ENCODE measurements around the gene RHO.
"Not testable (repeated sequence)": the region's sequence is repeated elsewhere in the genome, so short reads cannot be mapped to it uniquely, and the experiment has no call there.

Gene RHO

GRCh38 chr3:129536804-129537203 lies 8.4 kb downstream of the RHO start:
- no peak for DNase-seq (ENCODE audit: low read depth, low spot score)
- H3K4me3 ChIP-seq (ENCODE audit: low read depth, low read length) = no peak overlapping the region
- in situ Hi-C loops (cut with HindIII; ENCODE audit: low sequenced_read_pairs) = no loop called here
- TF ChIP-seq CTCF (IDR thresholded peaks at IDR 0.05; ENCODE audit: low read depth, low read length) = no peak

- no peak overlapping the region for H3K4me3 ChIP-seq (ENCODE audit: low read depth, low read length)
- in situ Hi-C loops (cut with HindIII; ENCODE audit: low sequenced_read_pairs) = no loop called here
- DNase-seq (ENCODE audit: low read depth, low spot score) = no peak
- TF ChIP-seq CTCF (IDR thresholded peaks at IDR 0.05; ENCODE audit: low read depth, low read length) = no peak
Observed at GRCh38 chr3:129539206-129539605, 10.8 kb downstream of the RHO start.

- H3K4me3 ChIP-seq (ENCODE audit: low read depth, low read length) = no peak overlapping the region
- no peak for DNase-seq (ENCODE audit: low read depth, low spot score)
- no peak for TF ChIP-seq CTCF (IDR thresholded peaks at IDR 0.05; ENCODE audit: low read depth, low read length)
- in situ Hi-C loops (cut with HindIII; ENCODE audit: low sequenced_read_pairs) = no loop called here
Observed at GRCh38 chr3:129540776-129541516, 12.5 kb downstream of the RHO start.

GRCh38 chr3:129542747-129543146 lies 14.3 kb downstream of the RHO start:
- no peak overlapping the region for H3K4me3 ChIP-seq (ENCODE audit: low read depth, low read length)
- TF ChIP-seq CTCF (IDR thresholded peaks at IDR 0.05; ENCODE audit: low read depth, low read length) = no peak
- in situ Hi-C loops (cut with HindIII; ENCODE audit: low sequenced_read_pairs) = no loop called here
- DNase-seq (ENCODE audit: low read depth, low spot score) = no peak

GRCh38 chr3:129543156-129543790 lies 14.8 kb downstream of the RHO start, which contains the start of gene H1-8:
Gene H1-8 (plus strand): TSS chr3:129543175. CDS start chr3:129543219, 44 bp downstream.
- DNase-seq (ENCODE audit: low read depth, low spot score) = no peak
- TF ChIP-seq CTCF (IDR thresholded peaks at IDR 0.05; ENCODE audit: low read depth, low read length) = no peak
- H3K4me3 ChIP-seq (ENCODE audit: low read depth, low read length) = no peak within 1 kb of the TSS
- in situ Hi-C loops (cut with HindIII; ENCODE audit: low sequenced_read_pairs) = no loop called here

GRCh38 chr3:129543999-129544398 lies 15.6 kb downstream of the RHO start:
- no peak for TF ChIP-seq CTCF (IDR thresholded peaks at IDR 0.05; ENCODE audit: low read depth, low read length)

GRCh38 chr3:129545951-129546350 lies 17.5 kb downstream of the RHO start:
- DNase-seq (ENCODE audit: low read depth, low spot score); in situ Hi-C loops (cut with HindIII; ENCODE audit: low sequenced_read_pairs); H3K4me3 ChIP-seq (ENCODE audit: low read depth, low read length): not testable (repeated sequence)

More at GRCh38 chr3:129543999-129544398, 15.6 kb downstream of the RHO start:
- in situ Hi-C loops (cut with HindIII; ENCODE audit: low sequenced_read_pairs) = no loop called here
- DNase-seq (ENCODE audit: low read depth, low spot score) = no peak
- H3K4me3 ChIP-seq (ENCODE audit: low read depth, low read length) = no peak overlapping the region
